ENCODE data around the gene GALC.
"Not testable (repeated sequence)": the region's sequence is repeated elsewhere in the genome, so short reads cannot be mapped to it uniquely, and the experiment has no call there.

GRCh38 chr14:88024252-88025086 lies 31.5 kb upstream of the GALC start:
- TF ChIP-seq POLR2A (IDR thresholded peaks at IDR 0.05; ENCODE audit: low read length); GATA1 (IDR thresholded peaks at IDR 0.05; ENCODE audit: low read depth, low read length): not testable (repeated sequence)
